CD4-positive, alpha-beta T cell (primary cell): ENCODE results near the gene KCTD1. TPM values are rescaled to one million over a fixed set of nuclear protein-coding genes. Genes with fewer than 3 reads are reported as not detected.

Experiments used
- ATAC-seq: fragments of 200-7000 bp; cut with Tn5 transposase; one replicate; pipeline ENCODE4 v1.10.0; 2022; ENCODE audit warnings: mild to moderate bottlenecking; ENCODE audit not compliant: poor library complexity
- CTCF ChIA-PET: fragments of 350-600 bp; sonication (Branson Sonifier 250); formaldehyde crosslinking; loops from one replicate; lab custom pipeline; 2021; ENCODE audit warnings: antibody characterized with exemption, inconsistent platforms; lab: Charles Lee
- POLR2A ChIA-PET: fragments of 350-600 bp; sonication (Branson Sonifier 250); formaldehyde crosslinking; loops from one replicate; lab custom pipeline; 2021; ENCODE audit warnings: antibody characterized with exemption, inconsistent platforms; lab: Charles Lee
- DNase-seq, 14 experiments: peaks; one replicate each; pipeline ENCODE4 v3.0.0-alpha.2; 2013 to 2020; ENCODE audit warnings: mixed read lengths in 2 of 14
- H3K27ac ChIP-seq, 2 donors: one replicate each; pipeline versions ENCODE4 v1.5.1 to v1.7.0; 2013; ENCODE audit warnings: low read length in 2 of 2, low read depth in 1 of 2, mild to moderate bottlenecking in 1 of 2
- H3K27me3 ChIP-seq, 2 experiments: 1 replicate in 1 of 2; 2 replicates in 1 of 2; pipeline versions ENCODE4 v1.6.1 to v1.7.0; 2013; ENCODE audit warnings: low read length in 2 of 2, control low read depth in 1 of 2, mild to moderate bottlenecking in 1 of 2, moderate library complexity in 1 of 2; ENCODE audit not compliant: insufficient read depth in 2 of 2, control insufficient read depth in 1 of 2
- H3K36me3 ChIP-seq: one replicate; pipeline ENCODE4 v1.6.1; 2013; ENCODE audit warnings: low read length, control low read depth; ENCODE audit not compliant: insufficient read depth
- H3K4me1 ChIP-seq: one replicate; pipeline ENCODE4 v1.6.1; 2013; ENCODE audit warnings: low read length, control low read depth; ENCODE audit not compliant: insufficient read depth
- H3K4me3 ChIP-seq: one replicate; pipeline ENCODE4 v1.5.1; 2013; ENCODE audit warnings: mild to moderate bottlenecking, low read length, moderate library complexity
- H3K9me3 ChIP-seq, 2 experiments: 1 replicate in 1 of 2; 2 replicates in 1 of 2; pipeline versions ENCODE4 v1.6.1 to v1.7.0; 2013; ENCODE audit warnings: low read length in 2 of 2, mild to moderate bottlenecking in 2 of 2, control low read depth in 1 of 2, moderate library complexity in 1 of 2; ENCODE audit not compliant: control insufficient read depth in 1 of 2, insufficient read depth in 1 of 2
- H3K27ac Mint-ChIP-seq: one replicate; pipeline ENCODE4 v1.8.0; 2020; ENCODE audit warnings: mixed read lengths
- H3K27me3 Mint-ChIP-seq: one replicate; pipeline ENCODE4 v1.8.0; 2021; ENCODE audit warnings: mixed read lengths
- H3K36me3 Mint-ChIP-seq: one replicate; pipeline ENCODE4 v1.8.0; 2021; ENCODE audit warnings: low read depth, mixed read lengths
- H3K4me1 Mint-ChIP-seq: one replicate; pipeline ENCODE4 v1.8.0; 2021; ENCODE audit warnings: low read depth, mixed read lengths
- H3K4me3 Mint-ChIP-seq: one replicate; pipeline ENCODE4 v1.8.0; 2020; ENCODE audit warnings: mild to moderate bottlenecking, mixed read lengths
- H3K9me3 Mint-ChIP-seq: one replicate; pipeline ENCODE4 v1.8.0; 2020; ENCODE audit warnings: mixed read lengths
- CTCF ChIP-seq: fragments of 200-600 bp; IDR thresholded peaks from one replicate; pipeline ENCODE4 v1.8.0; 2022; ENCODE audit warnings: antibody characterized with exemption, mild to moderate bottlenecking
- intact Hi-C, 2 experiments: fragments of 100-400 bp; cut with DNase I in 1 of 2; cut with micrococcal nuclease in 1 of 2; formaldehyde crosslinking; loops; one replicate each; pipeline versions ENCODE4 v1.15.1 to v1.9.0; 2023 to 2025; cut with DNase I, micrococcal nuclease
- total RNA-seq, 174 experiments: library from RNA in 2 of 174; stranded (reverse) in 2 of 174; gene quantifications; one replicate each; pipeline ENCODE4 v1.2.3 and lab custom pipeline; 2021 to 2026

The KCTD1 gene
- total RNA-seq, 2 experiments from 2014 or later, result 0.74 to 1.1 TPM

GRCh38 chr18:26474542-26474941 is 73.8 kb downstream of the KCTD1 start:
- no peaks in the 10 kb centered on the region for H3K36me3 Mint-ChIP-seq
- H3K27ac Mint-ChIP-seq, result no peak overlapping the region
- no peaks in the 10 kb centered on the region for H3K9me3 Mint-ChIP-seq
- H3K4me3 Mint-ChIP-seq, result no peak overlapping the region
- TF ChIP-seq CTCF, result no peak
- Histone ChIP-seq H3K27ac (no peak overlapping the region), H3K36me3 (no peaks in the 10 kb centered on the region), H3K9me3 (peaks cover 0 to 5% of the 10 kb centered on the region in 2 experiments), H3K4me3 (no peak overlapping the region), H3K27me3 (no peaks in the 10 kb centered on the region), H3K4me1 (no peaks in the 10 kb centered on the region)
- POLR2A ChIA-PET, result no interaction called here
- CTCF ChIA-PET, result no interaction called here
- DNase-seq, result no peak
- intact Hi-C loops, result no loop called here
- no peaks in the 10 kb centered on the region for H3K4me1 Mint-ChIP-seq
- ATAC-seq, result no peak
- no peaks in the 10 kb centered on the region for H3K27me3 Mint-ChIP-seq

- H3K36me3 ChIP-seq, result no peaks in the 10 kb centered on the region
- ChIA-PET POLR2A (no interaction called here), CTCF (no interaction called here)
- Mint-ChIP-seq H3K27me3 (no peaks in the 10 kb centered on the region), H3K4me3 (no peak overlapping the region), H3K36me3 (no peaks in the 10 kb centered on the region), H3K27ac (no peak overlapping the region), H3K9me3 (no peaks in the 10 kb centered on the region), H3K4me1 (no peaks in the 10 kb centered on the region)
- intact Hi-C loops, result no loop called here
- no peaks in the 10 kb centered on the region for H3K9me3 ChIP-seq
- ATAC-seq (no peak), DNase-seq (no peak)
- no peaks in the 10 kb centered on the region for H3K4me1 ChIP-seq
- H3K27ac ChIP-seq, result no peak overlapping the region
- no peak overlapping the region for H3K4me3 ChIP-seq
- TF ChIP-seq CTCF, result no peak
- H3K27me3 ChIP-seq, result no peaks in the 10 kb centered on the region
These were observed 74.7 kb downstream of the KCTD1 start for GRCh38 chr18:26473672-26474071.

GRCh38 chr18:26471826-26472225 is 76.5 kb downstream of the KCTD1 start:
- no peaks in the 10 kb centered on the region for H3K9me3 ChIP-seq
- POLR2A ChIA-PET, result no interaction called here
- H3K36me3 Mint-ChIP-seq, result no peaks in the 10 kb centered on the region
- H3K27me3 ChIP-seq, result no peaks in the 10 kb centered on the region
- H3K4me3 Mint-ChIP-seq, result no peak overlapping the region
- intact Hi-C loops, result no loop called here
- no peaks in the 10 kb centered on the region for H3K36me3 ChIP-seq
- no peaks in the 10 kb centered on the region for H3K4me1 Mint-ChIP-seq
- CTCF ChIA-PET, result no interaction called here
- no peaks in the 10 kb centered on the region for H3K9me3 Mint-ChIP-seq
- H3K27ac Mint-ChIP-seq, result no peak overlapping the region
- no peak overlapping the region for H3K4me3 ChIP-seq
- no peak overlapping the region for H3K27ac ChIP-seq
- DNase-seq (no peak), ATAC-seq (no peak)
- no peak for TF ChIP-seq CTCF
- no peaks in the 10 kb centered on the region for H3K4me1 ChIP-seq
- H3K27me3 Mint-ChIP-seq, result no peaks in the 10 kb centered on the region
